GM19455 (cell line): ENCODE results near the gene BICC1.

Source experiments
- ATAC-seq: cut with Tn5 transposase; IDR thresholded peaks from one replicate; pipeline ENCODE4 v1.9.1; 2021; ENCODE audit not compliant: unreplicated experiment

Gene BICC1

GRCh38 chr10:58645416-58646146 lies 132.9 kb downstream of the BICC1 start:
- no peak for ATAC-seq

- ATAC-seq = no peak
Observed at GRCh38 chr10:58647376-58648112, 134.9 kb downstream of the BICC1 start.

DNA sequence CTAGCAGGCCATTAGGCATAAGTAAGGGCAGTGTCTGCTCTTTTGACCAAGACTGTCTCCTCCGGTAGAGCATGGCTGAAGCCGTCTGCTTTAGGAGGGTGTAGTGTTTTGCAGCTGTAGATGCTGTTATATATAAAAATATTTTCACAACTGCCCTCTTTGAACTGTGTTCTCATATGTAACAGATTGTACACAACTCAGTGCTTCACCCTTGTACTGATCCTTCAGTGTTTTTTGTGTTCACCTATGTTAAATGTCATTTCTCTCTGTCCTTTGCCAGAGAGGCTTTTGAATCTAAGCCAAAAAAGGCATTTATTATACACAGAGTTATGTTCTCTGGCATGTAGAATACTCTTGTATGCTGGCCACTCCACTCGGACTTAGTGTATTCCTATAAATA lies 135.5 kb downstream of the BICC1 start:
- no peak for ATAC-seq

GRCh38 chr10:58651040-58651439 lies 138.4 kb downstream of the BICC1 start:
- no peak for ATAC-seq

- ATAC-seq = no peak
Observed at GRCh38 chr10:58651742-58652141, 139.1 kb downstream of the BICC1 start.

DNA sequence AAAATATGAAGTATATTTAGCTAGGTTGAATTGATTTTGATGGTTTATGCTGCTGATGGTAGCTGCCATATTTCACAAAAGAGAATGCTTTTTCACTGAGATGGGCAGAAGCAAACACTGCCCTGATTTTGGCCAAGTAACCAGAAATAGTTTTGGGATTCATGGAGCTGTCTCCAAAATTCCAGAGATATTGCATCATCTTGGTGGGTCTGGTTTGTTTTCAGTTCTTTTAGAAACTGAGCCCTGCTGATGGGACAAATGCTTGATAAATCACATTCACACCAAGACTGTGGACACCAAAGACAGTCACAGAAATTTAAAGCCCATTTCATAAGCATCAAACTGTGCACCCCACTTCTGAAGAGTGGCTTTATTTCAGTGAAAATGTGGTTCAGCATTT lies 140.5 kb downstream of the BICC1 start:
- ATAC-seq = no peak

GRCh38 chr10:58660575-58661255 lies 148.0 kb downstream of the BICC1 start:
- no peak for ATAC-seq

GRCh38 chr10:58661336-58661735 lies 148.7 kb downstream of the BICC1 start:
- ATAC-seq = no peak

DNA sequence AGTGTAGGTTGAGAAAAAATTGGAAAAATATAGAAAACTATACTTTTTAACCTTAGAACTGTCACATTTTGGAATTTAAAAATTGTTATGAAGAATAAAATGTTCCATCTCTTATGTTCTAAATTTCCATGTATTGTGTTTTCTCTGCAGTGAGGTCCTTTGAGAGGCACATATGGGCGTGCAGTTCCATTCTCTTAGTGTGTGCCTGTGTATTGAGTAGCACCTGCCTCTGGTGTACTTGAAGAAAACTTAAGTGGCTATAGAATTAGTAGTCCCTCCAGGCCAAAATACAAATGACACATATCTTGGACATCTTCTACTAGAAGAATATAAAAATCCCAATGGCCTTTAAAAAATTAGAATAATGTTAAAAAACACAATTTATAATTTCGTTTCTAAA lies 149.2 kb downstream of the BICC1 start:
- no peak for ATAC-seq

- no peak for ATAC-seq
Observed at GRCh38 chr10:58662314-58662713, 149.6 kb downstream of the BICC1 start.

- ATAC-seq = no peak
Observed at GRCh38 chr10:58665361-58665760, 152.7 kb downstream of the BICC1 start.

GRCh38 chr10:58666024-58666423 lies 153.4 kb downstream of the BICC1 start:
- no peak for ATAC-seq

GRCh38 chr10:58667658-58668310 lies 155.1 kb downstream of the BICC1 start:
- no peak for ATAC-seq

GRCh38 chr10:58672845-58673244 lies 160.2 kb downstream of the BICC1 start:
- no peak for ATAC-seq

GRCh38 chr10:58674251-58674650 lies 161.6 kb downstream of the BICC1 start:
- no peak for ATAC-seq

- ATAC-seq = no peak
Observed at GRCh38 chr10:58675321-58675720, 162.6 kb downstream of the BICC1 start.

- ATAC-seq = no peak
Observed at GRCh38 chr10:58691528-58691927, 178.9 kb downstream of the BICC1 start.

GRCh38 chr10:58693919-58694318 lies 181.2 kb downstream of the BICC1 start:
- ATAC-seq = no peak

- ATAC-seq = no peak
Observed at GRCh38 chr10:58695022-58695421, 182.3 kb downstream of the BICC1 start.

- ATAC-seq = no peak
Observed at GRCh38 chr10:58696736-58697135, 184.1 kb downstream of the BICC1 start.

GRCh38 chr10:58697691-58698090 lies 185.0 kb downstream of the BICC1 start:
- ATAC-seq = no peak
